GM19240 (cell line): ENCODE data around the gene PAPLN.
"Not testable (repeated sequence)": the region's sequence is repeated elsewhere in the genome, so short reads cannot be mapped to it uniquely, and the experiment has no call there.

Experiments used
- DNase-seq: peaks from one replicate; pipeline ENCODE4 v3.0.0; 2011; ENCODE audit warnings: low spot score; ENCODE audit not compliant: insufficient read length

PAPLN gene

GRCh38 chr14:73285979-73286378 is 48.7 kb downstream of the PAPLN start:
- no peak for DNase-seq

- DNase-seq, result no peak
These were observed 49.3 kb downstream of the PAPLN start for GRCh38 chr14:73286598-73286997.

DNA sequence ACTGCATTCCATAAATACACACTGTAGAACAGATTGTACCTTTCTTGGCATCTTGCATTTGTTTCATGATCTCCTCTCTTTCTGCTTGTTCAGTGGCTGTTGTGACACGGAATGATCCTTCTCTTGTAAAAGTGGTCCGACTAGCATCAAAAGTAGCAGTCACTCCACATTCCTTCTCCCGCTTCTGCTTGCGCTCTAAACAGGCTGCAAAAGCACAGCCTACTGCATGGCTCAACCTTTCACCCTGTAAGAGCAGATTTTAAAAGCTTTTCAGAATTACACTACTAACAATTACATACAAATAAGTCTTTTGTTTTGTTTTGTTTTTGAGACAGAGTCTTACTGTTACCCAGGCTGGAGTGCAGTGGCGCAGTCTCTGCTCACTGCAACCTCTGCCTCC is 49.8 kb downstream of the PAPLN start:
- DNase-seq, result no peak

DNA sequence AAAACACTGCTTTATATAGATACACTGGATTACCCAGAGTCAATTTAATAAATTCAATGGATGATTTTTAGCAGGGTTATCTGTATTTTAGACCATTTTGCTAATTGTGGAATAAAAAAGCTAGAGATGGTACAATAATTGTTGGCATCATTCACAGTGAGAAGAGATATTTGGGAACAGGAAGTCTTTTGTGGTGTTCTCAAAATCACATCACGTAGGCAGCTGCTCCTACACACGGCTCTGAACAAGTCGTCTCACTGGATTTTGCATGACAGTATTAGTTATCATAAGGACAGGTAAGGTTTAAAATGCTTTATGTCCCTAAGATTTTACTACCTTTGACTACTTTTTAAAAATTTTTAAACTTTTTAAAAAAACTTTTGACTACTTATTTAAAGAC is 52.0 kb downstream of the PAPLN start:
- DNase-seq, result no peak

- DNase-seq, result no peak
These were observed 52.4 kb downstream of the PAPLN start for GRCh38 chr14:73289729-73290128.

- no peak for DNase-seq
These were observed 53.0 kb downstream of the PAPLN start for GRCh38 chr14:73290279-73290678.

- DNase-seq, result no peak
These were observed 56.8 kb downstream of the PAPLN start for GRCh38 chr14:73293782-73294781.

- DNase-seq, result no peak
These were observed 58.0 kb downstream of the PAPLN start for GRCh38 chr14:73295198-73295796.

GRCh38 chr14:73305499-73305898 is 68.2 kb downstream of the PAPLN start:
- no peak for DNase-seq

- no peak for DNase-seq
These were observed 70.0 kb downstream of the PAPLN start for GRCh38 chr14:73307261-73307660.

DNA sequence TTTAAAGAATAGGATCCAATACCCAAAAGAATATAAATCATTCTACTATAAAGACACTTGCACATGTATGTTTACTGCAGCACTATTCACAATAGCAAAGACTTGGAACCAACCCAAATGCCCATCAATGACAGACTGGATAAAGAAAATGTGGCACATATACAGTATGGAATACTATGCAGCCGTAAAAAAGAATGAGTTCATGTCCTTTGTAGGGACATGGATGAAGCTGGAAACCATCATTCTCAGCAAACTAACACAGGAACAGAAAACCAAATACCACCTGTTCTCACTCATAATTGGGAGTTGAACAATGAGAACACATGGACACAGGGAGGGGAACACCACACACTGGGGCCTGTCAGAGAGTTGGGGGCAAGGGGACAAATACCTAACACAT is 71.9 kb downstream of the PAPLN start:
- not testable (repeated sequence) for DNase-seq

DNA sequence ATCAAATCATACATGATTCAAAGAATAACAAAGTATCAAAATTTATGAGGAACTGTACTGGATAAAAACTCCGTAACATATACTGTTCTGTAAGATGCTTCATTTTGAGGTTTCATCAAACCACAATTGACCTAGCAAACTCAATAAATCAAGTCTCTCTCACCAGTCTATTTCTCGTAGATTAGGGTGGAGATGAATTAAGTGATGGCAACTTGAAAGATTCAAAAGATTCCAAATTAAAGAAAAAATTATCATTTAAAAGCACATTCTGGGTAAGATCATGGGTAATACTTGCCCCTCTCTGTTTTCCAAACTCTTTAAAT is 74.4 kb downstream of the PAPLN start:
- DNase-seq, result no peak

- no peak for DNase-seq
These were observed 75.4 kb downstream of the PAPLN start for GRCh38 chr14:73312687-73313086.

DNA sequence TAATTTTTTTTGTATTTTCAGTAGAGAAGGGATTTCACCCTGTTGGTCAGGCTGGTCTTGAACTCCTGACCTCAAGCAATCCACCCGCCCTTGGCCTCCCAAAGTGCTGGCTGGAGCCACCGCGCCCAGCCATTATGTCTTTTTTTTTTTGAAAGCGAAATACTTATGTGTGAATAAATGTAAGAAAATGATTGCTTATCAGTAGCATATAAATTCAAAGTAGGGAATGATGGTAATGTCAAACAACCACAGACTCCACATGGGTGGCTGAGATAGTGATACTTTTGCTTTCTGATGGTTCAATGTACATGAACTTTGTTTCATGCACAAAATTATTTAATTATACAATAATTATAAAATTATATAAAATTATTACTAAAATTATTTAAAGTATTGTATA is 75.8 kb downstream of the PAPLN start:
- no peak for DNase-seq

GRCh38 chr14:73323896-73324399 is 86.6 kb downstream of the PAPLN start:
- no peak for DNase-seq
